HepG2 (cell line): ENCODE measurements around the gene TMEM267. TPM values are rescaled to one million over a fixed set of nuclear protein-coding genes. Genes with fewer than 3 reads are reported as not detected.

Source experiments
- EP300 ChIP-seq, 3 experiments: sonication (generic) in 1 of 3; formaldehyde crosslinking in 1 of 3; IDR thresholded peaks; 2 replicates each; pipeline versions ENCODE4 v1.5.1 to v1.6.1; 2011 to 2020; ENCODE audit warnings: low read depth in 2 of 3, low read length in 2 of 3, borderline replicate concordance in 1 of 3, improper control_type of control experiment in 1 of 3, mild to moderate bottlenecking in 1 of 3, missing genetic modification reagents in 1 of 3, moderate library complexity in 1 of 3
- FOXP1 ChIP-seq, 2 experiments: fragments of 450-650 bp in 1 of 2; IDR thresholded peaks; 2 replicates each; pipeline ENCODE4 v1.6.1; 2017 to 2018; ENCODE audit warnings: antibody characterized with exemption in 1 of 2
- PHF5A ChIP-seq: IDR thresholded peaks from one replicate; pipeline ENCODE4 v1.6.1; 2018; ENCODE audit warnings: low read depth, missing genetic modification reagents; ENCODE audit not compliant: unreplicated experiment
- RFX5 ChIP-seq: IDR thresholded peaks from 2 replicates; pipeline ENCODE4 v1.6.1; 2011; ENCODE audit warnings: low read depth, low read length, improper control_type of control experiment
- SIX4 ChIP-seq: sonication (generic); formaldehyde crosslinking; IDR thresholded peaks from 2 replicates; pipeline ENCODE4 v1.4.0; 2020; ENCODE audit warnings: missing genetic modification reagents
- SRSF9 ChIP-seq: fragments of 200-400 bp; formaldehyde crosslinking; IDR thresholded peaks from 2 replicates; pipeline ENCODE4 v1.6.1; 2018; ENCODE audit warnings: borderline replicate concordance, mild to moderate bottlenecking, low read depth, low read length; ENCODE audit not compliant: insufficient read depth, poor library complexity, severe bottlenecking
- TBL1XR1 ChIP-seq: fragments of 150-350 bp; IDR thresholded peaks from 2 replicates; pipeline ENCODE4 v1.6.1; 2014; ENCODE audit warnings: borderline replicate concordance, low read length; ENCODE audit not compliant: partially characterized antibody
- TCF7 ChIP-seq: sonication (generic); IDR thresholded peaks from 2 replicates; pipeline ENCODE4 v1.6.1; 2016; ENCODE audit warnings: antibody characterized with exemption, low read depth
- ZNF260 ChIP-seq: sonication (generic); formaldehyde crosslinking; IDR thresholded peaks from 2 replicates; pipeline ENCODE4 v1.4.0; 2020; ENCODE audit warnings: missing genetic modification reagents, low read depth, mild to moderate bottlenecking, borderline replicate concordance
- ZNF557 ChIP-seq: sonication (generic); formaldehyde crosslinking; IDR thresholded peaks from 2 replicates; pipeline ENCODE4 v1.4.0; 2020; ENCODE audit warnings: missing genetic modification reagents
- ZNF598 ChIP-seq: sonication (generic); formaldehyde crosslinking; IDR thresholded peaks from 2 replicates; pipeline ENCODE4 v1.5.1; 2020; ENCODE audit warnings: mild to moderate bottlenecking, missing genetic modification reagents, borderline replicate concordance
- ZSCAN22 ChIP-seq: sonication (generic); formaldehyde crosslinking; IDR thresholded peaks from 2 replicates; pipeline ENCODE4 v1.4.0; 2020; ENCODE audit warnings: mild to moderate bottlenecking, missing genetic modification reagents
- polyA plus RNA-seq, 8 experiments: library from polyadenylated mRNA; depleted of rRNA in 3 of 8; stranded (reverse) in 7 of 8; unstranded in 1 of 8; fragments of >200 nt; fragmentation: Illumina TruSeq in 4 of 8; extraction: Trizol in 4 of 8; gene quantifications; 2 replicates each; pipeline versions ENCODE4 v1.2.1 to v1.2.3, GENCODE V29; 2011 to 2016; ENCODE audit warnings: low read depth in 4 of 8, missing spikeins in 1 of 8, mixed read lengths in 1 of 8; ENCODE audit not compliant: insufficient read depth in 1 of 8
- total RNA-seq, 5 experiments: library from RNA; depleted of rRNA; stranded (reverse); fragments of >200 nt; fragmentation: Illumina TruSeq; extraction: Trizol; gene quantifications; 2 replicates each; pipeline ENCODE4 v1.2.3, GENCODE V29; 2016; ENCODE audit warnings: low read depth in 1 of 5
- TF ChIP-seq, protein P1 (sequence below): sonication (generic); formaldehyde crosslinking; IDR thresholded peaks from 2 replicates; pipeline ENCODE4 v1.8.0; 2022; ENCODE audit warnings: missing genetic modification reagents, mild to moderate bottlenecking, moderate library complexity, borderline replicate concordance
- TF ChIP-seq, protein P2 (sequence below): sonication (generic); IDR thresholded peaks from 2 replicates; pipeline ENCODE4 v1.6.1; 2016; ENCODE audit warnings: low read depth, borderline replicate concordance
- TF ChIP-seq, protein P3 (sequence below), 2 experiments: sonication (generic) in 1 of 2; formaldehyde crosslinking in 1 of 2; IDR thresholded peaks; 2 replicates each; pipeline versions ENCODE4 v1.6.1 to v1.9.0; 2014 to 2022; ENCODE audit warnings: antibody characterized with exemption in 1 of 2, borderline replicate concordance in 1 of 2, inconsistent platforms in 1 of 2, low read depth in 1 of 2, missing genetic modification reagents in 1 of 2

TMEM267 gene
- total and polyA plus RNA-seq, 2 of the 13 experiments (the other 11 are each of a cell fraction or from before 2014, with no cell fraction given), result 8.9 to 12.6 TPM

DNA sequence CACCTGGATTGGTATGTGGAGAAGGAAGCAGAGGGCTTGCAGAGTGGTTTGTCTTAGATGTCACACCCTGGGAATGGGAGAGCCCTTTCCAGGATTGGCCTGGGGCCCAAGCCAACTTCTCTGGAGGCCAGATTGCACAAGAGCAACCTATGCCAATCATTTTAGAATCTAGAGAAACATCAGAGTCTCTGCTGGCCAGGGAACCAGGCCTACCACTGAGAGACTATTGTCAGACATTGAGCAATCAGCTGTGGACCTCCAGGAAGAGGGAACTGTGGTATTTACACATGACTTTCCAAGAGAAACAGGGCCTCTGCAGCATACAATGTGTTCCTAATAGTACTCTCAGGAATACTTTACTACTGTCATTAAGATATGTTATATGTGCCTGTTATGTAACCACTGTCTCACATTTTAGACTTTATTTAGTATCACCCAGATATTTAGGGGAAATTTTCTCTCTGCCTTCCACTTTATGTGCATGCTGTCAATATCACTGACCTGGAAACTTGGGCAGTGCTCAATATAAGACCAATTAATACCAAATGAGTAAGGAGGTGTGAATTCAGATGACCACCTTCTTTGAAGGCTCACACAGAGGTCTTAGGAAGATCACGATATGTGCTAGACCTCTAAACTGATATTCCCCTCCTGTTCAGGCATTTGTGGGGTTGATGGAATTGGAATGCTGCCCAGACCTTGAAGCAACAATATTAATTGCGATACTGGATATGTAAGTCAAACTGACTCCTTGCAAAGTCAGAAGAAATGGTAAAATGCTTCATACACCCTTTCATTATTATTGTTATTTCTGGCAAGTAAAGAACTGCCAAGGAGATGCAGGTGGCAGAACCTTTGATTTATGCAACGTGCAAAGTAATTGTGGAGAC lies 50.9 kb downstream of the TMEM267 start (continued):
- no peak for TF ChIP-seq SRSF9
- peak; percentile 86 for TF ChIP-seq TCF7
- TF ChIP-seq EP300 (IDR thresholded peaks at IDR 0.05; ENCODE audit: low read depth in 2 of 2, low read length in 2 of 2), result peak; percentile 52 to 94; a peak in 3 of 4 replicates
- TF ChIP-seq EP300 (CRISPR knock-in tag; IDR thresholded peaks at IDR 0.05; ENCODE audit: borderline replicate concordance), result peak; percentile 84; the same call in 1 of the 2 replicates
- TF ChIP-seq RFX5, result no peak
- TF ChIP-seq, protein P1, sequence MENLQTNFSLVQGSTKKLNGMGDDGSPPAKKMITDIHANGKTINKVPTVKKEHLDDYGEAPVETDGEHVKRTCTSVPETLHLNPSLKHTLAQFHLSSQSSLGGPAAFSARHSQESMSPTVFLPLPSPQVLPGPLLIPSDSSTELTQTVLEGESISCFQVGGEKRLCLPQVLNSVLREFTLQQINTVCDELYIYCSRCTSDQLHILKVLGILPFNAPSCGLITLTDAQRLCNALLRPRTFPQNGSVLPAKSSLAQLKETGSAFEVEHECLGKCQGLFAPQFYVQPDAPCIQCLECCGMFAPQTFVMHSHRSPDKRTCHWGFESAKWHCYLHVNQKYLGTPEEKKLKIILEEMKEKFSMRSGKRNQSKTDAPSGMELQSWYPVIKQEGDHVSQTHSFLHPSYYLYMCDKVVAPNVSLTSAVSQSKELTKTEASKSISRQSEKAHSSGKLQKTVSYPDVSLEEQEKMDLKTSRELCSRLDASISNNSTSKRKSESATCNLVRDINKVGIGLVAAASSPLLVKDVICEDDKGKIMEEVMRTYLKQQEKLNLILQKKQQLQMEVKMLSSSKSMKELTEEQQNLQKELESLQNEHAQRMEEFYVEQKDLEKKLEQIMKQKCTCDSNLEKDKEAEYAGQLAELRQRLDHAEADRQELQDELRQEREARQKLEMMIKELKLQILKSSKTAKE (CRISPR knock-in tag), result peak; percentile 91
- peak; percentile 60 for TF ChIP-seq PHF5A (CRISPR knock-in tag)
- TF ChIP-seq FOXP1 (IDR thresholded peaks at IDR 0.05), result peak; percentile 38; the same call in 1 of the 2 replicates
- TF ChIP-seq FOXP1 (CRISPR knock-in tag; IDR thresholded peaks at IDR 0.05), result peak; percentile 88
- TF ChIP-seq, protein P2, sequence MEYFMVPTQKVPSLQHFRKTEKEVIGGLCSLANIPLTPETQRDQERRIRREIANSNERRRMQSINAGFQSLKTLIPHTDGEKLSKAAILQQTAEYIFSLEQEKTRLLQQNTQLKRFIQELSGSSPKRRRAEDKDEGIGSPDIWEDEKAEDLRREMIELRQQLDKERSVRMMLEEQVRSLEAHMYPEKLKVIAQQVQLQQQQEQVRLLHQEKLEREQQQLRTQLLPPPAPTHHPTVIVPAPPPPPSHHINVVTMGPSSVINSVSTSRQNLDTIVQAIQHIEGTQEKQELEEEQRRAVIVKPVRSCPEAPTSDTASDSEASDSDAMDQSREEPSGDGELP, result peak; percentile 92
- no peak for TF ChIP-seq ZNF598 (CRISPR knock-in tag)
- TF ChIP-seq ZNF260 (CRISPR knock-in tag), result no peak
- TF ChIP-seq SIX4 (CRISPR knock-in tag), result peak; percentile 59; the same call in 1 of the 2 replicates
- TF ChIP-seq, protein P3, sequence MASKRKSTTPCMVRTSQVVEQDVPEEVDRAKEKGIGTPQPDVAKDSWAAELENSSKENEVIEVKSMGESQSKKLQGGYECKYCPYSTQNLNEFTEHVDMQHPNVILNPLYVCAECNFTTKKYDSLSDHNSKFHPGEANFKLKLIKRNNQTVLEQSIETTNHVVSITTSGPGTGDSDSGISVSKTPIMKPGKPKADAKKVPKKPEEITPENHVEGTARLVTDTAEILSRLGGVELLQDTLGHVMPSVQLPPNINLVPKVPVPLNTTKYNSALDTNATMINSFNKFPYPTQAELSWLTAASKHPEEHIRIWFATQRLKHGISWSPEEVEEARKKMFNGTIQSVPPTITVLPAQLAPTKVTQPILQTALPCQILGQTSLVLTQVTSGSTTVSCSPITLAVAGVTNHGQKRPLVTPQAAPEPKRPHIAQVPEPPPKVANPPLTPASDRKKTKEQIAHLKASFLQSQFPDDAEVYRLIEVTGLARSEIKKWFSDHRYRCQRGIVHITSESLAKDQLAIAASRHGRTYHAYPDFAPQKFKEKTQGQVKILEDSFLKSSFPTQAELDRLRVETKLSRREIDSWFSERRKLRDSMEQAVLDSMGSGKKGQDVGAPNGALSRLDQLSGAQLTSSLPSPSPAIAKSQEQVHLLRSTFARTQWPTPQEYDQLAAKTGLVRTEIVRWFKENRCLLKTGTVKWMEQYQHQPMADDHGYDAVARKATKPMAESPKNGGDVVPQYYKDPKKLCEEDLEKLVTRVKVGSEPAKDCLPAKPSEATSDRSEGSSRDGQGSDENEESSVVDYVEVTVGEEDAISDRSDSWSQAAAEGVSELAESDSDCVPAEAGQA (IDR thresholded peaks at IDR 0.05; ENCODE audit: low read depth), result no peak
- TF ChIP-seq, protein P3 (CRISPR knock-in tag; IDR thresholded peaks at IDR 0.05; ENCODE audit: borderline replicate concordance), result no peak
- 0 out of 2 replicates have a peak, but pooled peaks have one; percentile 47 for TF ChIP-seq ZNF557
- no peak for TF ChIP-seq ZSCAN22 (CRISPR knock-in tag)
- peak; percentile 91 for TF ChIP-seq TBL1XR1
